ENCODE measurements around the gene E2F4.

Gene E2F4

GRCh38 chr16:67183627-67184452 lies 8.1 kb upstream of the E2F4 start, which contains the start of gene MATCAP1:
Gene MATCAP1, minus strand, starts transcription at chr16:67183963. Its CDS starts 3,353 bp downstream, at chr16:67180610.
- DNase-seq (ENCODE audit: low read depth, low spot score): peak; percentile 92
- Histone ChIP-seq H3K9ac (ENCODE audit: insufficient read length, low read depth) (peak within 1 kb of the TSS; percentile 87), H3K4me1 (ENCODE audit: insufficient read depth, insufficient read length) (peaks cover 30% of the 10 kb centered on the region), H3K27me3 (ENCODE audit: insufficient read depth, insufficient read length) (peaks cover 30% of the 10 kb centered on the region), H3K9me3 (ENCODE audit: insufficient read depth, low read length) (no peaks in the 10 kb centered on the region), H3K36me3 (ENCODE audit: insufficient read depth, insufficient read length, low read length) (peaks cover 22% of the 10 kb centered on the region), H3K4me3 (ENCODE audit: insufficient read length, low read depth) (peak within 1 kb of the TSS; percentile 81)
- TF ChIP-seq SUZ12 (IDR thresholded peaks at IDR 0.05; ENCODE audit: extremely low read depth, insufficient read depth, insufficient read length) (no peak), YY1 (IDR thresholded peaks at IDR 0.05; ENCODE audit: insufficient read depth, insufficient read length) (no peak), ZNF274 (IDR thresholded peaks at IDR 0.05; ENCODE audit: low read depth, low read length) (no peak)

GRCh38 chr16:67184453-67184994 lies 7.4 kb upstream of the E2F4 start:
- Histone ChIP-seq H3K27me3 (ENCODE audit: insufficient read depth, insufficient read length) (peaks cover 24% of the 10 kb centered on the region), H3K9me3 (ENCODE audit: insufficient read depth, low read length) (no peaks in the 10 kb centered on the region), H3K9ac (ENCODE audit: insufficient read length, low read depth) (peak overlapping the region; percentile 87), H3K4me1 (ENCODE audit: insufficient read depth, insufficient read length) (peaks cover 27% of the 10 kb centered on the region), H3K4me3 (ENCODE audit: insufficient read length, low read depth) (peak overlapping the region; percentile 81), H3K36me3 (ENCODE audit: insufficient read depth, insufficient read length, low read length) (peaks cover 18% of the 10 kb centered on the region)
- TF ChIP-seq SUZ12 (IDR thresholded peaks at IDR 0.05; ENCODE audit: extremely low read depth, insufficient read depth, insufficient read length) (no peak), ZNF274 (IDR thresholded peaks at IDR 0.05; ENCODE audit: low read depth, low read length) (no peak), YY1 (IDR thresholded peaks at IDR 0.05; ENCODE audit: insufficient read depth, insufficient read length) (no peak)
- no peak for DNase-seq (ENCODE audit: low read depth, low spot score)

- peaks cover 24% of the 10 kb centered on the region for H3K27me3 ChIP-seq (ENCODE audit: insufficient read depth, insufficient read length)
- peak; percentile 92 for DNase-seq (ENCODE audit: low read depth, low spot score)
- peaks cover 27% of the 10 kb centered on the region for H3K4me1 ChIP-seq (ENCODE audit: insufficient read depth, insufficient read length)
- no peaks in the 10 kb centered on the region for H3K9me3 ChIP-seq (ENCODE audit: insufficient read depth, low read length)
- peak overlapping the region; percentile 81 for H3K4me3 ChIP-seq (ENCODE audit: insufficient read length, low read depth)
- H3K9ac ChIP-seq (ENCODE audit: insufficient read length, low read depth): peak overlapping the region; percentile 87
- H3K36me3 ChIP-seq (ENCODE audit: insufficient read depth, insufficient read length, low read length): peaks cover 14% of the 10 kb centered on the region
- no peak for TF ChIP-seq ZNF274 (IDR thresholded peaks at IDR 0.05; ENCODE audit: low read depth, low read length)
- TF ChIP-seq SUZ12 (IDR thresholded peaks at IDR 0.05; ENCODE audit: extremely low read depth, insufficient read depth, insufficient read length): no peak
- no peak for TF ChIP-seq YY1 (IDR thresholded peaks at IDR 0.05; ENCODE audit: insufficient read depth, insufficient read length)
Measured at GRCh38 chr16:67184995-67185650, 6.8 kb upstream of the E2F4 start.

GRCh38 chr16:67185651-67186134 lies 6.3 kb upstream of the E2F4 start:
- Histone ChIP-seq H3K27me3 (ENCODE audit: insufficient read depth, insufficient read length) (peaks cover 24% of the 10 kb centered on the region), H3K4me1 (ENCODE audit: insufficient read depth, insufficient read length) (peaks cover 28% of the 10 kb centered on the region), H3K36me3 (ENCODE audit: insufficient read depth, insufficient read length, low read length) (peaks cover 9% of the 10 kb centered on the region), H3K9me3 (ENCODE audit: insufficient read depth, low read length) (no peaks in the 10 kb centered on the region), H3K4me3 (ENCODE audit: insufficient read length, low read depth) (no peak overlapping the region), H3K9ac (ENCODE audit: insufficient read length, low read depth) (no peak overlapping the region)
- DNase-seq (ENCODE audit: low read depth, low spot score): no peak
- TF ChIP-seq YY1 (IDR thresholded peaks at IDR 0.05; ENCODE audit: insufficient read depth, insufficient read length): no peak
- no peak for TF ChIP-seq ZNF274 (IDR thresholded peaks at IDR 0.05; ENCODE audit: low read depth, low read length)
- no peak for TF ChIP-seq SUZ12 (IDR thresholded peaks at IDR 0.05; ENCODE audit: extremely low read depth, insufficient read depth, insufficient read length)

- Histone ChIP-seq H3K9me3 (ENCODE audit: insufficient read depth, low read length) (no peaks in the 10 kb centered on the region), H3K9ac (ENCODE audit: insufficient read length, low read depth) (peak overlapping the region; percentile 27), H3K27me3 (ENCODE audit: insufficient read depth, insufficient read length) (peaks cover 24% of the 10 kb centered on the region), H3K4me1 (ENCODE audit: insufficient read depth, insufficient read length) (peaks cover 29% of the 10 kb centered on the region), H3K36me3 (ENCODE audit: insufficient read depth, insufficient read length, low read length) (peaks cover 5% of the 10 kb centered on the region), H3K4me3 (ENCODE audit: insufficient read length, low read depth) (no peak overlapping the region)
- DNase-seq (ENCODE audit: low read depth, low spot score): no peak
- no peak for TF ChIP-seq YY1 (IDR thresholded peaks at IDR 0.05; ENCODE audit: insufficient read depth, insufficient read length)
- no peak for TF ChIP-seq ZNF274 (IDR thresholded peaks at IDR 0.05; ENCODE audit: low read depth, low read length)
- no peak for TF ChIP-seq SUZ12 (IDR thresholded peaks at IDR 0.05; ENCODE audit: extremely low read depth, insufficient read depth, insufficient read length)
Measured at GRCh38 chr16:67186550-67186950, 5.4 kb upstream of the E2F4 start.

- peaks cover 29% of the 10 kb centered on the region for H3K4me1 ChIP-seq (ENCODE audit: insufficient read depth, insufficient read length)
- DNase-seq (ENCODE audit: low read depth, low spot score): no peak
- TF ChIP-seq YY1 (IDR thresholded peaks at IDR 0.05; ENCODE audit: insufficient read depth, insufficient read length) (no peak), ZNF274 (IDR thresholded peaks at IDR 0.05; ENCODE audit: low read depth, low read length) (no peak), SUZ12 (IDR thresholded peaks at IDR 0.05; ENCODE audit: extremely low read depth, insufficient read depth, insufficient read length) (no peak)
Measured at GRCh38 chr16:67187175-67187890, 4.6 kb upstream of the E2F4 start.

More at GRCh38 chr16:67187175-67187890, 4.6 kb upstream of the E2F4 start:
- Histone ChIP-seq H3K4me3 (ENCODE audit: insufficient read length, low read depth) (no peak overlapping the region), H3K9me3 (ENCODE audit: insufficient read depth, low read length) (no peaks in the 10 kb centered on the region), H3K9ac (ENCODE audit: insufficient read length, low read depth) (peak overlapping the region; percentile 52), H3K36me3 (ENCODE audit: insufficient read depth, insufficient read length, low read length) (peaks cover 2% of the 10 kb centered on the region), H3K27me3 (ENCODE audit: insufficient read depth, insufficient read length) (peaks cover 24% of the 10 kb centered on the region)

Measured in NT2/D1 (cell line).